MM.1S (cell line): ENCODE results near the gene ARSA.

Source experiments
- DNase-seq: peaks from one replicate; pipeline ENCODE4 v3.0.0-alpha.2; 2015
- H2AFZ ChIP-seq: fragments of 300-600 bp; sonication (generic); 2 replicates; pipeline ENCODE4 v1.6.0; 2016; ENCODE audit warnings: antibody characterized with exemption, low read length
- H3F3A ChIP-seq: fragments of 300-600 bp; sonication (generic); 2 replicates; pipeline ENCODE4 v1.6.1; 2016; ENCODE audit warnings: mild to moderate bottlenecking, antibody characterized with exemption, low read length, moderate library complexity, mixed read lengths; ENCODE audit not compliant: insufficient read depth
- H3K27ac ChIP-seq: fragments of 300-600 bp; sonication (generic); 2 replicates; pipeline ENCODE4 v1.5.1; 2016; ENCODE audit warnings: mild to moderate bottlenecking, low read length
- H3K27me3 ChIP-seq: fragments of 300-600 bp; sonication (generic); replicated peaks from 2 replicates; pipeline ENCODE4 v1.6.0; 2016; ENCODE audit warnings: low read length; ENCODE audit not compliant: insufficient read depth
- H3K36me3 ChIP-seq: fragments of 300-600 bp; sonication (generic); replicated peaks from 2 replicates; pipeline ENCODE4 v1.6.1; 2016; ENCODE audit warnings: mild to moderate bottlenecking, low read length, mixed read lengths; ENCODE audit not compliant: insufficient read depth
- H3K4me1 ChIP-seq: fragments of 300-600 bp; sonication (generic); 2 replicates; pipeline ENCODE4 v1.6.1; 2016; ENCODE audit warnings: low read length, mixed read lengths
- H3K4me2 ChIP-seq: fragments of 300-600 bp; sonication (generic); 2 replicates; pipeline ENCODE4 v1.6.0; 2016; ENCODE audit warnings: low read depth, low read length
- H3K4me3 ChIP-seq: fragments of 300-600 bp; sonication (generic); 2 replicates; pipeline ENCODE4 v1.5.1; 2016; ENCODE audit warnings: low read length, mixed read lengths
- H3K79me2 ChIP-seq: fragments of 300-600 bp; sonication (generic); 2 replicates; pipeline ENCODE4 v1.6.1; 2016; ENCODE audit warnings: mixed run types, low read length, mixed read lengths
- H3K9ac ChIP-seq: fragments of 300-600 bp; sonication (generic); 2 replicates; pipeline ENCODE4 v1.6.1; 2016; ENCODE audit warnings: low read length, mixed read lengths
- H3K9me2 ChIP-seq: fragments of 300-600 bp; sonication (generic); replicated peaks from 2 replicates; pipeline ENCODE4 v1.6.1; 2016; ENCODE audit warnings: mild to moderate bottlenecking, low read length, mixed read lengths; ENCODE audit not compliant: insufficient read depth
- H3K9me3 ChIP-seq: fragments of 300-600 bp; sonication (generic); replicated peaks from 2 replicates; pipeline ENCODE4 v1.6.1; 2016; ENCODE audit warnings: mild to moderate bottlenecking, low read length, mixed read lengths; ENCODE audit not compliant: insufficient read depth
- H4K20me1 ChIP-seq: fragments of 300-600 bp; sonication (generic); 2 replicates; pipeline ENCODE4 v1.6.1; 2016; ENCODE audit warnings: mild to moderate bottlenecking, low read length, moderate library complexity, mixed read lengths; ENCODE audit not compliant: insufficient read depth
- EZH2 ChIP-seq: fragments of 300-600 bp; sonication (generic); optimal IDR thresholded peaks from 2 replicates; pipeline ENCODE3; 2017; ENCODE audit warnings: low read depth, mild to moderate bottlenecking, antibody characterized with exemption, low read length, mixed read lengths
- EZH2phosphoT487 ChIP-seq: fragments of 300-600 bp; sonication (generic); IDR thresholded peaks from 2 replicates; pipeline ENCODE4 v1.6.1; 2018; ENCODE audit warnings: antibody characterized with exemption, low read length
- TF ChIP-seq, protein P1 (sequence below): fragments of 300-600 bp; sonication (generic); IDR thresholded peaks from 2 replicates; pipeline ENCODE4 v1.5.1; 2016; ENCODE audit warnings: antibody characterized with exemption, low read length, mixed read lengths

Gene ARSA

DNA sequence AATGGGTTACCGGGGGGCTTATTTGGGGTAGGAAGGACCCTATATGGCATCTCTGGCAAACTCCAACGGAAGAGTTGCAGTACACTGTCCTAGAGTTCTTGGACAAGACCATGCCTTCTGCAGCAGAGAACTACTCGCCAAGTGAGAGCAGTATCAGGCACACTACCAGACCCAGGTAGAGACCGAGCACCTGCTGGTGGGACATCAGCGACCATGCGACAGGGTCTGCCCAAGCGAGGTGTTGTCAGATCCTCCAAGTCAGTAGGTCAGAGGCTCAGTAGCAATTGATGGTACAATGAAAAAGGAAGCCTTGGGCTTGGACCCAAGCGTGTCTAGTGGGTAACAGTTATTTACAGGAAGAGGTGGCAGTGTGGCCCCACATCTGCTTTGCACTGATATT lies 42.2 kb downstream of the ARSA start:
- H3K36me3 ChIP-seq = no peaks in the 10 kb centered on the region
- TF ChIP-seq, protein P1, sequence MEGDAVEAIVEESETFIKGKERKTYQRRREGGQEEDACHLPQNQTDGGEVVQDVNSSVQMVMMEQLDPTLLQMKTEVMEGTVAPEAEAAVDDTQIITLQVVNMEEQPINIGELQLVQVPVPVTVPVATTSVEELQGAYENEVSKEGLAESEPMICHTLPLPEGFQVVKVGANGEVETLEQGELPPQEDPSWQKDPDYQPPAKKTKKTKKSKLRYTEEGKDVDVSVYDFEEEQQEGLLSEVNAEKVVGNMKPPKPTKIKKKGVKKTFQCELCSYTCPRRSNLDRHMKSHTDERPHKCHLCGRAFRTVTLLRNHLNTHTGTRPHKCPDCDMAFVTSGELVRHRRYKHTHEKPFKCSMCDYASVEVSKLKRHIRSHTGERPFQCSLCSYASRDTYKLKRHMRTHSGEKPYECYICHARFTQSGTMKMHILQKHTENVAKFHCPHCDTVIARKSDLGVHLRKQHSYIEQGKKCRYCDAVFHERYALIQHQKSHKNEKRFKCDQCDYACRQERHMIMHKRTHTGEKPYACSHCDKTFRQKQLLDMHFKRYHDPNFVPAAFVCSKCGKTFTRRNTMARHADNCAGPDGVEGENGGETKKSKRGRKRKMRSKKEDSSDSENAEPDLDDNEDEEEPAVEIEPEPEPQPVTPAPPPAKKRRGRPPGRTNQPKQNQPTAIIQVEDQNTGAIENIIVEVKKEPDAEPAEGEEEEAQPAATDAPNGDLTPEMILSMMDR = no peak
- TF ChIP-seq EZH2 (no peak), EZH2phosphoT487 (no peak)
- no peak overlapping the region for H2AFZ ChIP-seq
- no peaks in the 10 kb centered on the region for H3F3A ChIP-seq
- H3K9me2 ChIP-seq = no peaks in the 10 kb centered on the region
- no peak overlapping the region for H3K9ac ChIP-seq
- peaks cover 8% of the 10 kb centered on the region; the same call in 1 of the 2 replicates for H3K4me1 ChIP-seq
- no peaks in the 10 kb centered on the region for H4K20me1 ChIP-seq
- H3K9me3 ChIP-seq = no peaks in the 10 kb centered on the region
- H3K27me3 ChIP-seq = peaks cover 19% of the 10 kb centered on the region; the same call in 1 of the 2 replicates
- DNase-seq = no peak
- H3K27ac ChIP-seq = no peak overlapping the region
- no peak overlapping the region for H3K4me3 ChIP-seq
- H3K79me2 ChIP-seq = peaks cover 19% of the 10 kb centered on the region
- H3K4me2 ChIP-seq = no peak overlapping the region

DNA sequence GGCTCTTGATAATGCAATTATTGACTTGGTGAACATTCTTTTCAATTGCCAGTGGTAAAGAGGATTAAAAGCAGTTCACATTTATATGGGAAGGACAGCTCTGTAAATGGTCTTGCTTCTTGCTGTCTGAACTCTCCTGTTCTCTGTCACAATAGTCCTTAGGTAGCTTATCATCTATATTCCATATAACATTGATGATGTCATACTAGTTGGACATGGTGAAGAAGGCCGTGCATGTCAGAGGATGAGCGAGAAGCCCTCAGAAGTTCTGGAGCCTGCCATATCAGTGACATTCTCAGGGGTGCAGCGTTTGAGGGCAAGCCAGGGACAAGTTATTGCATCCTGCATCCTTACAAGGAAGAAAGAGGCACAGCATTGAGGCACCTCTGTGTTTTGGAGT lies 42.7 kb downstream of the ARSA start:
- H3K79me2 ChIP-seq = peaks cover 19% of the 10 kb centered on the region
- no peaks in the 10 kb centered on the region for H3K9me3 ChIP-seq

DNA sequence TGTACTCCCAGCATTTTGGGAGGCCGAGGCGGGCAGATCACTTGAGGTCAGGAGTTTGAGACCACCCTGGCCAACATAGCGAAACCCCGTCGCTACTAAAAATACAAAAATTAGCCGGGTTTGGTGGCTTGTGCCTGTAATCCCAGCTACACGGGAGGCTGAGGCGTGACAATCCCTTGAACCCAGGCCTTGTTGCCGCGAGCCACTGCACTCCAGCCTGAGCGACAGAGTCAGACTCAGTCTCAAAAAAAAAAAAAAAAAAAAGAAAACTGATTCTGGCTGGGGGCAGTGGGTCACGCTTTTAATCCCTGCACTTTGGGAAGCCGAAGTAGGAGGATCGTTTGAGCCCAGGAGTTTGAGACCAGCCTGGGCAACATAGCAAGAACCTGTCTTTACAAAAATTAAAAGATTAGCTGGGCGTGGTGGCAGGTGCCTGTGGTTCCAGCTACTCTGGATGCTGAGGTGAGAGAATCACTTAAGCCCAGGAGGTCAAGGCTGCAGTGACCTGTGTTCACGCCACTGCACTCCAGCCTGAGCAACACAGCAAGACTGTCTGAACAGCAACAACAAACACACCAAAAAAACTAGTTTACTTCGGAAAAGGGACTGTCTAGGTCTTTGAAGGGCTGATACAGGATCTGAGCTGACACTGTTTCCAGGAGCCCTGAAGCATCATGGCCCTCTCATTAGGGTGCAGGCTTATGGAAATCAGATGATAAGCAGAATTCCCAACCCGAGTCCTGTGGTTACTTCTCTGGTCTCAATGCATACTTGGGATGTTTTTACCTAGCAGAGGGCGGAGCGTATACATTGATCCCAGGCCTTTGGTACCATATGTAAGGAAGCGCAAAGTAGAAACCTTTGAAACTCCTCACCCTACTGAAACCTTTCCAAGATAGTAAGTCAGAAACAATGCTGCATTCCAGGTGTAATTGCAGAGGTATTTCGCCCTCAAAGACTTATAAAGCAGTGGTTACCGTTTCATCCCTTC lies 43.6 kb downstream of the ARSA start:
- H3K9me3 ChIP-seq = no peaks in the 10 kb centered on the region
- no peak overlapping the region for H3K4me3 ChIP-seq
- no peak overlapping the region for H3K27ac ChIP-seq
- TF ChIP-seq EZH2phosphoT487 (no peak), EZH2 (no peak)
- TF ChIP-seq, protein P1 = no peak
- H3F3A ChIP-seq = no peaks in the 10 kb centered on the region
- H3K9me2 ChIP-seq = no peaks in the 10 kb centered on the region
- no peaks in the 10 kb centered on the region for H3K36me3 ChIP-seq
- peaks cover 8% of the 10 kb centered on the region; the same call in 1 of the 2 replicates for H3K4me1 ChIP-seq
- no peak for DNase-seq
- H3K79me2 ChIP-seq = peaks cover 19% of the 10 kb centered on the region
- H3K27me3 ChIP-seq = peaks cover 6% of the 10 kb centered on the region; the same call in 1 of the 2 replicates
- no peaks in the 10 kb centered on the region for H4K20me1 ChIP-seq
- no peak overlapping the region for H3K9ac ChIP-seq
- H2AFZ ChIP-seq = no peak overlapping the region
- H3K4me2 ChIP-seq = no peak overlapping the region

More for the DNA sequence above, 42.7 kb downstream of the ARSA start:
- H3K27me3 ChIP-seq = peaks cover 15% of the 10 kb centered on the region; the same call in 1 of the 2 replicates
- no peak overlapping the region for H3K27ac ChIP-seq
- H3K4me3 ChIP-seq = no peak overlapping the region
- no peak for DNase-seq
- H3K4me1 ChIP-seq = peaks cover 8% of the 10 kb centered on the region; the same call in 1 of the 2 replicates
- no peak overlapping the region for H3K9ac ChIP-seq
- no peak overlapping the region for H3K4me2 ChIP-seq
- no peaks in the 10 kb centered on the region for H3K36me3 ChIP-seq
- no peak for TF ChIP-seq EZH2phosphoT487
- TF ChIP-seq, protein P1 = no peak
- no peak for TF ChIP-seq EZH2
- no peaks in the 10 kb centered on the region for H3K9me2 ChIP-seq
- no peaks in the 10 kb centered on the region for H4K20me1 ChIP-seq
- no peaks in the 10 kb centered on the region for H3F3A ChIP-seq
- no peak overlapping the region for H2AFZ ChIP-seq
